AG04450 (cell line): ENCODE data around the gene CLDN12. TPM values are rescaled to one million over a fixed set of nuclear protein-coding genes. Genes with fewer than 3 reads are reported as not detected.

Source experiments
- CTCF ChIA-PET: fragments of 300-600, 350-600 bp; formaldehyde crosslinking; extraction: SDS; loops from one replicate; lab custom pipeline; 2022; ENCODE audit warnings: antibody characterized with exemption, inconsistent platforms; lab: Charles Lee
- POLR2A ChIA-PET: fragments of 350-600 bp; formaldehyde crosslinking; extraction: SDS; loops from one replicate; lab custom pipeline; 2021; ENCODE audit warnings: antibody characterized with exemption, inconsistent platforms; lab: Yijun Ruan, JAX
- DNase-seq: peaks from one replicate; pipeline ENCODE4 v3.0.0-alpha.2; 2011; ENCODE audit warnings: low read depth, low spot score
- H3K27ac ChIP-seq: one replicate; pipeline ENCODE4 v1.5.1; 2012; ENCODE audit warnings: low read depth, low read length, control low read depth
- H3K27me3 ChIP-seq: one replicate; pipeline ENCODE4 v1.6.0; 2012; ENCODE audit warnings: low read length; ENCODE audit not compliant: control insufficient read depth, insufficient read depth
- H3K4me3 ChIP-seq: 2 replicates; pipeline ENCODE4 v1.5.1; 2011; ENCODE audit warnings: mild to moderate bottlenecking, low read depth, low read length, control low read depth
- H3K9me3 ChIP-seq: 2 replicates; pipeline ENCODE4 v1.5.1; 2012; ENCODE audit warnings: low read length; ENCODE audit not compliant: control insufficient read depth, insufficient read depth
- polyA plus RNA-seq: library from polyadenylated mRNA; depleted of rRNA; stranded (reverse); fragments of >200 nt; gene quantifications from 2 replicates; pipeline ENCODE4 v1.2.3, GENCODE V29; 2011
- TF ChIP-seq, protein P1 (sequence below): IDR thresholded peaks from 2 replicates; pipeline ENCODE4 v1.5.1; 2011; ENCODE audit warnings: low read depth, low read length, control low read depth, inconsistent platforms

CLDN12 gene
- polyA plus RNA-seq, 1 experiment: 41.6 TPM

DNA sequence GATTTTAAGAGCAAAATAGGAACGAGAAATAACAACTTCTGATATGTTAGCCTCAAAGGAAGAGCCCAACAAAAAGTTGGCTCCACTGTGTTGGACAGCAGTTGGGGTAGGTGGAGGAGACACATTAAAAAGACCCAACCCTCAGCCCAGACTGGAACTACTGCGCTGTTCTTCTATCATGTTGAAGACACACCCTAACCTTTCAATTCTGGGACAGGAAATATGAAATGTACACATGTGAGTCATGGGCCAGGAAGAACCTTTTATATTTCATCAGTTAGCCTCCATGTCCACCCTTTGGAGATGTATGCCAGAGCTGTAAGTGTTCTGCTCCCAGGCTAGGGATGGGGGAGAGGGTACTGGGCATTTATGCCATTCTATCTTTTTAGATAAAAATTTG lies 22.1 kb downstream of the CLDN12 start:
- Histone ChIP-seq H3K4me3 (no peak overlapping the region), H3K9me3 (no peaks in the 10 kb centered on the region), H3K27ac (no peak overlapping the region), H3K27me3 (no peaks in the 10 kb centered on the region)
- TF ChIP-seq, protein P1, sequence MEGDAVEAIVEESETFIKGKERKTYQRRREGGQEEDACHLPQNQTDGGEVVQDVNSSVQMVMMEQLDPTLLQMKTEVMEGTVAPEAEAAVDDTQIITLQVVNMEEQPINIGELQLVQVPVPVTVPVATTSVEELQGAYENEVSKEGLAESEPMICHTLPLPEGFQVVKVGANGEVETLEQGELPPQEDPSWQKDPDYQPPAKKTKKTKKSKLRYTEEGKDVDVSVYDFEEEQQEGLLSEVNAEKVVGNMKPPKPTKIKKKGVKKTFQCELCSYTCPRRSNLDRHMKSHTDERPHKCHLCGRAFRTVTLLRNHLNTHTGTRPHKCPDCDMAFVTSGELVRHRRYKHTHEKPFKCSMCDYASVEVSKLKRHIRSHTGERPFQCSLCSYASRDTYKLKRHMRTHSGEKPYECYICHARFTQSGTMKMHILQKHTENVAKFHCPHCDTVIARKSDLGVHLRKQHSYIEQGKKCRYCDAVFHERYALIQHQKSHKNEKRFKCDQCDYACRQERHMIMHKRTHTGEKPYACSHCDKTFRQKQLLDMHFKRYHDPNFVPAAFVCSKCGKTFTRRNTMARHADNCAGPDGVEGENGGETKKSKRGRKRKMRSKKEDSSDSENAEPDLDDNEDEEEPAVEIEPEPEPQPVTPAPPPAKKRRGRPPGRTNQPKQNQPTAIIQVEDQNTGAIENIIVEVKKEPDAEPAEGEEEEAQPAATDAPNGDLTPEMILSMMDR: no peak
- no peak for DNase-seq
- ChIA-PET POLR2A (no interaction called here), CTCF (interaction anchor here (1.0 to 5.3 kb wide), 2 partner anchors 80 to 272 kb away, joined by 3 to 83 read pairs; partner anchors contain the start of gene STEAP1)

- Histone ChIP-seq H3K27ac (no peak overlapping the region), H3K27me3 (no peaks in the 10 kb centered on the region), H3K4me3 (no peak overlapping the region), H3K9me3 (peaks cover 19% of the 10 kb centered on the region)
- ChIA-PET POLR2A (no interaction called here), CTCF (interaction anchor here (0.6 to 5.3 kb wide), 4 partner anchors 10 to 602 kb away, joined by 3 to 83 read pairs (median 4); partner anchors contain the start of gene STEAP1)
- TF ChIP-seq, protein P1: no peak
- DNase-seq: no peak
Measured at GRCh38 chr7:90430614-90431460, 27.6 kb downstream of the CLDN12 start.

- Histone ChIP-seq H3K27me3 (no peaks in the 10 kb centered on the region), H3K27ac (no peak overlapping the region), H3K9me3 (peaks cover 19% of the 10 kb centered on the region), H3K4me3 (no peak overlapping the region)
- CTCF ChIA-PET: interaction anchor here (0.9 kb wide), 1 partner anchor 281 kb away, joined by 3 read pairs; no protein-coding TSS in a partner anchor
- POLR2A ChIA-PET: interaction anchor here (0.5 kb wide), 1 partner anchor 284 kb away, joined by 5 read pairs; no protein-coding TSS in a partner anchor
- no peak for DNase-seq
- TF ChIP-seq, protein P1: no peak
Measured at GRCh38 chr7:90432752-90433151, 29.5 kb downstream of the CLDN12 start.

DNA sequence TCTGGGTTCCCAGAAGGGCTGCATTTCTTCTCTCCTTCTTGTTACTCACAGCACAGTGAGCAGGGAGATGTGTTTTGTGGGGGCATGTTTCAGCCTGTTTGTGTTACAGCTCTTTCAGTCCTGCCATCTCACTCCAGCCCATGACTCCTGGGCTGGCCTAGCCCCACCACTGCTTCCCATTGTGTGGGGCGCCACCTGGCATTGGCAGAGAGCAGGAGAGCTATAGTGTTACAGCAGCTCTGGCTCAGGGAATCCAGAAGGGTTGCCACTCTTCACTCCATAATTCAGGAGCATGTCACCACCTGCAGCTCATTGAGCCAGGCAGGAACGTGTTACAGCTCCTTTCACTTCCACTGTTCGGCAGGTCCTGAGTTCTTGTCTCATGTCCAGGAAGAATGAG lies 30.0 kb downstream of the CLDN12 start:
- H3K27ac ChIP-seq: no peak overlapping the region
- POLR2A ChIA-PET: interaction anchor here (0.5 kb wide), 1 partner anchor 284 kb away, joined by 5 read pairs; no protein-coding TSS in a partner anchor
- H3K9me3 ChIP-seq: peaks cover 19% of the 10 kb centered on the region
- CTCF ChIA-PET: interaction anchor here (0.5 to 0.9 kb wide), 2 partner anchors 280 to 281 kb away, joined by 3 to 6 read pairs; no protein-coding TSS in a partner anchor
- no peaks in the 10 kb centered on the region for H3K27me3 ChIP-seq
- TF ChIP-seq, protein P1: no peak
- DNase-seq: no peak
- no peak overlapping the region for H3K4me3 ChIP-seq

GRCh38 chr7:90445633-90446032 lies 42.4 kb downstream of the CLDN12 start:
- DNase-seq: no peak
- CTCF ChIA-PET: no interaction called here
- Histone ChIP-seq H3K27me3 (no peaks in the 10 kb centered on the region), H3K4me3 (no peak overlapping the region), H3K27ac (no peak overlapping the region), H3K9me3 (no peaks in the 10 kb centered on the region)
- POLR2A ChIA-PET: no interaction called here
- TF ChIP-seq, protein P1: no peak
